ENCODE results near the gene SSRP1. TPM values are rescaled to one million over a fixed set of nuclear protein-coding genes. Genes with fewer than 3 reads are reported as not detected.
"Not testable (repeated sequence)": the region's sequence is repeated elsewhere in the genome, so short reads cannot be mapped to it uniquely, and the experiment has no call there.

SSRP1 gene
- total RNA-seq, 3 donors from 2014 or later, result 59.5 to 79.3 (median 65.8) TPM

DNA sequence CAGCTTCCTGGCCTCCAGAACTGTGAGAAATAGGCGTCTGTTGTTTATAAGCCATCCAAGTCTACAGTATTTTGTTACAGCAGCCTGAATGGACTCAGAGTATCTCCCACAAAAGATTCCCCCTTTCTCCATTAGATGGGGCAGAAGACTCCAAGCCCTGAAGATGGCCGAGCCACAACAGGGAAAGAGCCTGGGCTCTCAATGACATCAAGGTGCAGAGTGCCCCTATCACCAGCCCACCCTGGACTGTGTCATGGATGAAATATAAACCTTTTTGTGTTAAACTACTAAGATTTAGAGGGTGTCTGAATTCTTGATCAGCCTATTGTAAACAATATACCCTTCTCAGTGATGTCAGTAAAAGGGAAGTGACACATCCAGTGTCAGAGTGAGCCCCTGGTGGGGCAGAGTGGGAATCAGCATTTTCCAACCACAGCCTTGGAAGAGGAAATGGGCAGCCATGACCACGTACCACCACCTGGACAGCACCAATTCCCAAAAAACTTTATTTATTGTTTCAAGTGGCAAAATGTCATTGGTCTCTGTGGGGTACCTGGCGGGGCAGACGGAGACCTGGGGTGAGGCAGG, 36.4 kb downstream of the SSRP1 start:
- Histone ChIP-seq H3K4me1 (ENCODE audit: low read depth) (peaks cover 1% of the 10 kb centered on the region), H3K36me3 (ENCODE audit: low read depth) (peaks cover 20% of the 10 kb centered on the region), H3K4me3 (no peak overlapping the region), H3K9me3 (peaks cover 16% of the 10 kb centered on the region)
- intact Hi-C loops (cut with DNase I, micrococcal nuclease), result no loop called here
- TF ChIP-seq, protein P1, sequence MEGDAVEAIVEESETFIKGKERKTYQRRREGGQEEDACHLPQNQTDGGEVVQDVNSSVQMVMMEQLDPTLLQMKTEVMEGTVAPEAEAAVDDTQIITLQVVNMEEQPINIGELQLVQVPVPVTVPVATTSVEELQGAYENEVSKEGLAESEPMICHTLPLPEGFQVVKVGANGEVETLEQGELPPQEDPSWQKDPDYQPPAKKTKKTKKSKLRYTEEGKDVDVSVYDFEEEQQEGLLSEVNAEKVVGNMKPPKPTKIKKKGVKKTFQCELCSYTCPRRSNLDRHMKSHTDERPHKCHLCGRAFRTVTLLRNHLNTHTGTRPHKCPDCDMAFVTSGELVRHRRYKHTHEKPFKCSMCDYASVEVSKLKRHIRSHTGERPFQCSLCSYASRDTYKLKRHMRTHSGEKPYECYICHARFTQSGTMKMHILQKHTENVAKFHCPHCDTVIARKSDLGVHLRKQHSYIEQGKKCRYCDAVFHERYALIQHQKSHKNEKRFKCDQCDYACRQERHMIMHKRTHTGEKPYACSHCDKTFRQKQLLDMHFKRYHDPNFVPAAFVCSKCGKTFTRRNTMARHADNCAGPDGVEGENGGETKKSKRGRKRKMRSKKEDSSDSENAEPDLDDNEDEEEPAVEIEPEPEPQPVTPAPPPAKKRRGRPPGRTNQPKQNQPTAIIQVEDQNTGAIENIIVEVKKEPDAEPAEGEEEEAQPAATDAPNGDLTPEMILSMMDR (IDR thresholded peaks at IDR 0.05), result no peak
- DNase-seq (no peak), ATAC-seq (no peak)

DNA sequence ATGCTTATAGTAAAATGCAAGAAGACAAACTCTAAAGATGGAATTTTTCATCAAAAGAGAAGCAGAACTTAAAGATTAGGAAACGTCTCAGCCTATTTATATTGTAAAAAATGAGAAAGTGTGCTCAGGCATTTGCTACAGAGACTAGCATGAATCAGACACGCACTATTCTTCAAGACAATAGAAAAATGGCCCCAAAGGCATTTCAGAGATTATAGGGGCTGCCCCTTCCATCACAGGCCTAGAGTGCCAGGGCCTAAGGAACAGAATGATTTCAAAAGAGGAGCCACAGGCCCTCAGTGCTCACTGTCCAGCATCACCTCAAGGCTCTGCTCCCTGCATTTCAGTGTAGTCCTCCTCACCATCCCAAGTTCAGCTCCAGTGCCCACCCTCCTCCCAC, 38.5 kb downstream of the SSRP1 start:
- H3K4me1 ChIP-seq (ENCODE audit: low read depth), result peaks cover 3% of the 10 kb centered on the region
- DNase-seq, result no peak
- H3K9me3 ChIP-seq, result peaks cover 16% of the 10 kb centered on the region
- TF ChIP-seq, protein P1 (IDR thresholded peaks at IDR 0.05), result no peak
- intact Hi-C loops (cut with DNase I, micrococcal nuclease), result no loop called here
- H3K36me3 ChIP-seq (ENCODE audit: low read depth), result peaks cover 20% of the 10 kb centered on the region
- H3K4me3 ChIP-seq, result no peak overlapping the region
- ATAC-seq, result no peak

DNA sequence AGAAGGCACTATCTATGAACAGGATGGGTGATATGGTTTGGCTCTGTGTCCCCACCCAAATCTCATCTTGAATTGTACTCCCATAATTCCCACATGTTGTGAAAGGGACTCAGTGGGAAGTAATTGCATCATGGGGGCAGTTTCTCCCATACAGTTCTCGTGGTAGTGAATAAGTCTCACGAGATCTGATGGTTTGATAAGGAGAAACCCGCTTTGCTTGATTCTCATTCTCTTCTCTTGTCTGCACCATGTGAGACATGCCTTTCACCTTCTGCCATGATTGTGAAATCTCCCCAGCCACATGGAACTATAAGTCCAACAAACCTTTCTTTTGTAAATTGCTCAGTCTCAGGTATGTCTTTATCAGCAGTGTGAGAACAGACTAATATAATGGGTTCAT, 39.5 kb downstream of the SSRP1 start:
- peaks cover 20% of the 10 kb centered on the region for H3K36me3 ChIP-seq (ENCODE audit: low read depth)
- DNase-seq; ATAC-seq; intact Hi-C loops (cut with DNase I, micrococcal nuclease); H3K4me3 ChIP-seq; H3K4me1 ChIP-seq (ENCODE audit: low read depth): not testable (repeated sequence)
- peaks cover 16% of the 10 kb centered on the region for H3K9me3 ChIP-seq

DNA sequence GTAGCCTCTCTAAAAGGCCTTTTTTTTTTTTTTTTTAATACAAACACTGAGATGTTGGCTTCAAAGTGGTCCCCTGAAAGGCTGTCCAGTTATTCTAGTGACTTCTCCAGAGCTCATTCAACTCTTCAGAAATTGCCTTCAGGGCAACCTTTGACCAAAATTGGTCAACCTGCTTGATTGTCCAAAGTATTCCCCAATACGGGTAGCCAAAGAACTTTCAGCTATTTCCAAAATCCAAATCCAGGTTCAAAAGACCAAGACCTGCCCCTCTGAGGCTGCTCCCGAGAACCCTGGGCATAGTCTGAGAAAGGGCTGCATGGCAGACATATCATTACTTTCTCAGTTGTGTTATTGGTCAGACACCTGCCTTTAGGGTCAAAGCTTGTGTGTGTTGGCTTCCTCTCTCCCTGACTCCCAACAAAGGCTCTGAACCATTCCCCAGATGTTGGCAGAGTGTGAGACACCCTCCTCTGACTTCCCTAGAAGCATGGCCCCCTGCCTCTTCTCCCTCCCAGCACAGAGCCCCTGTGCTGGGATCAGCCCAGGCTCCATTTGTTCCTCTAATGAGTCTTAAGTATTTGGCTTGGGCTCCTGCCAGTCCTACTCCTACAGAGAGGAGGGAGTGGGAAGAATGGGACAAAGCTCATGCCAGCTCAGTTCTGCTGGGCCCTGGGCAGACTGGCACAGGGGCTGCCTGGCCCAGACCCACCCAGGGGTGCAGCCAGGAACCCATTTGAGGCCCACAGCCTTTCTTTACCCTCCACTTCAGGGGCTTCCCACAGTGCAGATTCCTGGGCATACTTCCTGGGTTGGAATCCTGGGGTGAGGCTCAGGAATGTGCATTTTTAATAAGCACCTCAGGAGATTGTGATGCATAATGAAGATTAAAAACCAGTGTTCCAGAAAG, 41.2 kb downstream of the SSRP1 start:
- no peak overlapping the region for H3K4me3 ChIP-seq
- DNase-seq (peak in 1 of 3 donors; percentile 67), ATAC-seq (peak; percentile 66)
- peaks cover 3% of the 10 kb centered on the region for H3K36me3 ChIP-seq (ENCODE audit: low read depth)
- intact Hi-C loops (cut with DNase I, micrococcal nuclease), result no loop called here
- TF ChIP-seq, protein P1 (IDR thresholded peaks at IDR 0.05), result no peak
- H3K9me3 ChIP-seq, result peaks cover 7% of the 10 kb centered on the region
- peaks cover 3% of the 10 kb centered on the region for H3K4me1 ChIP-seq (ENCODE audit: low read depth)

DNA sequence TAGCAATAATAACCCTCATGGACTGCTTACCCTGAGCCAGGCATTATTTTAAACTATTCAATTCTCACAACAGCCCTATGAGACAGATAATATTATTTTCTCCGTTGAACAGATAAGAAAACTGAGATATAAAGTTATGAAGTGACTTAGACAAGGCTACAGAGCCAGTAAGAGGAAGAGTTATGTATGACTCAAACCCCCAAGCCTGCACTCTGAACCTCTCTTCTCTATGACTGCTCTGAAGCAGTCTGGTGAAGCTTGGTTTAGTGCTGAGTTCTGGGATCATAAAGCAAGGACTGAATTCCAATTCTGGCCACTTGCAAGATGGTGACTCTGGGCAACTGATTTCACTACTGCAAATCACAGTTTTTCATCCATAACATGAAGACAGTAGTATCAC, 45.4 kb downstream of the SSRP1 start:
- intact Hi-C loops (cut with DNase I, micrococcal nuclease), result no loop called here
- no peak overlapping the region for H3K4me3 ChIP-seq
- no peaks in the 10 kb centered on the region for H3K9me3 ChIP-seq
- no peak for DNase-seq
- peaks cover 10% of the 10 kb centered on the region for H3K4me1 ChIP-seq (ENCODE audit: low read depth)
- peak; percentile 44 for ATAC-seq
- no peaks in the 10 kb centered on the region for H3K36me3 ChIP-seq (ENCODE audit: low read depth)
- TF ChIP-seq, protein P1 (IDR thresholded peaks at IDR 0.05), result no peak
